Measurements from ENCODE around the gene CCDC171.

Gene CCDC171

GRCh38 chr9:15873573-15874177, 320.8 kb downstream of the CCDC171 start:
- no peak for DNase-seq (ENCODE audit: low read depth in 2 of 2)

- DNase-seq (ENCODE audit: low read depth in 2 of 2) = no peak
Observed at GRCh38 chr9:15882328-15882727, 329.5 kb downstream of the CCDC171 start.

GRCh38 chr9:15882883-15883282, 330.0 kb downstream of the CCDC171 start:
- DNase-seq (ENCODE audit: low read depth in 2 of 2) = no peak

GRCh38 chr9:15885464-15885863, 332.6 kb downstream of the CCDC171 start:
- DNase-seq (ENCODE audit: low read depth in 2 of 2) = no peak

GRCh38 chr9:15889555-15889954, 336.7 kb downstream of the CCDC171 start:
- no peak for DNase-seq (ENCODE audit: low read depth in 2 of 2)

GRCh38 chr9:15901572-15901971, 348.7 kb downstream of the CCDC171 start:
- DNase-seq (ENCODE audit: low read depth in 2 of 2) = no peak

GRCh38 chr9:15909297-15909696, 356.5 kb downstream of the CCDC171 start:
- no peak for DNase-seq (ENCODE audit: low read depth in 2 of 2)

- DNase-seq (ENCODE audit: low read depth in 2 of 2) = no peak
Observed at GRCh38 chr9:15915711-15916110, 362.9 kb downstream of the CCDC171 start.

GRCh38 chr9:15927161-15927560, 374.3 kb downstream of the CCDC171 start:
- DNase-seq (ENCODE audit: low read depth in 2 of 2) = no peak

GRCh38 chr9:15935661-15936305, 382.9 kb downstream of the CCDC171 start:
- no peak for DNase-seq (ENCODE audit: low read depth in 2 of 2)

GRCh38 chr9:15936306-15936921, 383.6 kb downstream of the CCDC171 start:
- DNase-seq (ENCODE audit: low read depth in 2 of 2) = no peak

GRCh38 chr9:15942831-15943424, 390.1 kb downstream of the CCDC171 start:
- no peak for DNase-seq (ENCODE audit: low read depth in 2 of 2)

- no peak for DNase-seq (ENCODE audit: low read depth in 2 of 2)
Observed at GRCh38 chr9:15944341-15944740, 391.5 kb downstream of the CCDC171 start.

- DNase-seq (ENCODE audit: low read depth in 2 of 2) = no peak
Observed at GRCh38 chr9:15959663-15960062, 406.8 kb downstream of the CCDC171 start.

GRCh38 chr9:15961217-15961616, 408.4 kb downstream of the CCDC171 start:
- no peak for DNase-seq (ENCODE audit: low read depth in 2 of 2)

GRCh38 chr9:15965246-15965745, 412.5 kb downstream of the CCDC171 start:
- DNase-seq (ENCODE audit: low read depth in 2 of 2) = no peak

GRCh38 chr9:15966471-15966870, 413.6 kb downstream of the CCDC171 start:
- no peak for DNase-seq (ENCODE audit: low read depth in 2 of 2)

- DNase-seq (ENCODE audit: low read depth in 2 of 2) = no peak
Observed at GRCh38 chr9:15967068-15967467, 414.2 kb downstream of the CCDC171 start.

GRCh38 chr9:15972760-15973159, 419.9 kb downstream of the CCDC171 start:
- DNase-seq (ENCODE audit: low read depth in 2 of 2) = no peak

- no peak for DNase-seq (ENCODE audit: low read depth in 2 of 2)
Observed at GRCh38 chr9:15975101-15975778, 422.4 kb downstream of the CCDC171 start.

GRCh38 chr9:15977438-15977837, 424.6 kb downstream of the CCDC171 start:
- DNase-seq (ENCODE audit: low read depth in 2 of 2) = no peak

- no peak for DNase-seq (ENCODE audit: low read depth in 2 of 2)
Observed at GRCh38 chr9:15982182-15982581, 429.3 kb downstream of the CCDC171 start.

Measured in stimulated activated CD4-positive, alpha-beta T cell treated with anti-CD3 and anti-CD28 coated beads, Interleukin-12 subunit alpha, Interleukin-12 subunit beta, amount 100 ng/mL, for 24 hours (primary cell).